ENCODE measurements around the gene SDHD. TPM values are rescaled to one million over a fixed set of nuclear protein-coding genes. Genes with fewer than 3 reads are reported as not detected.

The SDHD gene
- 32.1 and 37.3 TPM in 2 replicates for total RNA-seq (2013; cell fraction: nucleolus; rRNA removed)
- 138 and 162 TPM in 2 replicates for total RNA-seq (2014; rRNA removed)
- total RNA-seq (2014; rRNA removed; fragmentation: Illumina TruSeq; extraction: Trizol) = 114 and 119 TPM in 2 replicates
- 117 and 120 TPM in 2 replicates for total RNA-seq (2021)
- polyA plus RNA-seq (2011; ENCODE audit: low read depth) = 116 TPM
- polyA plus RNA-seq (2011; rRNA removed) = 198 and 232 TPM in 2 replicates
- polyA plus RNA-seq (2011; cell fraction: cytosol; rRNA removed) = 348 and 397 TPM in 2 replicates
- polyA plus RNA-seq (2011; cell fraction: nucleus; rRNA removed) = 178 and 185 TPM in 2 replicates
- 84.8 and 109 TPM in 2 replicates for polyA plus RNA-seq (2012)
- 142 and 159 TPM in 2 replicates for polyA plus RNA-seq (2014; fragmentation: Illumina TruSeq; extraction: Trizol)
- 100 to 1,000 TPM; 469 to 775 TPM for polyA plus RNA-seq (2014; fragmentation: Nextera tagmentation; extraction: Ambion mirVana)
- polyA plus RNA-seq (2014; rRNA removed) = 119 and 133 TPM in 2 replicates
- 100 to 1,000 TPM; 312 to 346 TPM for polyA plus RNA-seq (2016; fragmentation: Nextera tagmentation; extraction: Ambion mirVana)
- polyA minus RNA-seq (2011; rRNA and poly(A)+ RNA removed) = 304 and 353 TPM in 2 replicates
- polyA minus RNA-seq (2011; cell fraction: cytosol; rRNA and poly(A)+ RNA removed) = 64.4 and 76.7 TPM in 2 replicates
- polyA minus RNA-seq (2011; cell fraction: nucleus; rRNA and poly(A)+ RNA removed) = 25.6 and 48.9 TPM in 2 replicates
- percentile 87 among the genes with signal in this experiment for Bru-seq, nascent RNA
- percentile 99 among the genes with signal in this experiment for BruChase-seq, experiment 1, labeled RNA remaining after a 6-hour chase
- BruChase-seq, experiment 2, labeled RNA remaining after a 2-hour chase = percentile 99 among the genes with signal in this experiment
- long read RNA-seq, experiment 1, transcript SDHD-201 (4 exons, 1,439 nt) = major isoform, 214 of 239 reads
- long read RNA-seq, experiment 1, partial matches to known transcripts = 10 of 239 reads
- long read RNA-seq, experiment 1, other reads (novel, unspliced or antisense) = 12 of 239 reads
- long read RNA-seq, experiment 2, transcript SDHD-205 (3 exons, 905 nt) = minor isoform, 9 of 1,159 reads
- long read RNA-seq, experiment 2, transcript SDHD-201 (4 exons, 1,439 nt) = major isoform, 1,100 of 1,159 reads
- long read RNA-seq, experiment 2, partial matches to known transcripts = 31 of 1,159 reads
- long read RNA-seq, experiment 2, other reads (novel, unspliced or antisense) = 16 of 1,159 reads

DNA sequence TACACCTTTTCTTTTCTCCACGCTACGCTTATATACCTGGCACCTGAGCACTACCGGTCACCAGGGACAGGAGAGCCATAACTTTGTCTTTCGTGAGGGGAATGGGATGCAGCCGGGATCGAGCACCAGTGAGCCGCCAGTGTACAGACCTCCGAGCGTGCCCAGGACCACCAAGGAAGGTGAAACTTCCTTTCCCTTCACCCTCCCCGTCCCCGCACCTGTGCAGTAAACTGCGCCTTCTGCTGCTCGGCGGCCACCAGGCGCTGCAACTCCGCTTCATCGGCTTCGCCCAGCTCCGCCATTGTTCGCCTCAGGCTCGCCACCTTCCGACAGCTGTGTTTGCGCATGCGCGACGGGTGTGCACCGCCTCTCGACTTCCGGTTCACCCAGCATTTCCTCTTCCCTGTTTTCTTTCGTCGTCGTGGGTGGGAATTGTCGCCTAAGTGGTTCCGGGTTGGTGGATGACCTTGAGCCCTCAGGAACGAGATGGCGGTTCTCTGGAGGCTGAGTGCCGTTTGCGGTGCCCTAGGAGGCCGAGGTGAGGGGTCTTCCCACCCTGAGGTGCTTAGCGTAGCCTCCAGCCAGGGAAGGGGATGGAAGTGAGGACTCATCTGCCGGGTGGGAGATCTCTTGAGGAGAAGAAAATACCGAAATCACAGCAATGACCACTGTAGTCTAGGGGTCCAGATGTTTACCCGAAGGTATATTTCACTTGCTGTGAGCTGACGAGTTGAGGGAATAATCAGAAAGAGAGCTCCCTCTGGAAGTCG, at the start of gene SDHD, which contains the start of gene TIMM8B:
SDHD (plus strand) TSS at position 452 of the 770 bp plus-strand sequence; CDS start at position 487, 35 bp downstream.
TIMM8B (minus strand) TSS at position 335 of the 770 bp plus-strand sequence; CDS start at position 302, 33 bp downstream.
- no peaks in the 10 kb centered on the region for H3K9me3 ChIP-seq (replicated peaks; ENCODE audit: control insufficient read depth, insufficient read depth, low read length)
- H2AFZ ChIP-seq (ENCODE audit: control insufficient read depth, low read depth, low read length) = peak within 1 kb of the TSS; percentile 82
- peak within 1 kb of the TSS; percentile 98 for H3K4me3 ChIP-seq
- BruUV-seq (replicated peaks) = no TSS peak
- SMC1A ChIA-PET (ENCODE audit: uncharacterized antibody, unreplicated experiment) = interaction anchor here (0.7 to 1.3 kb wide), 6 partner anchors 9 to 34 kb away, joined by 3 to 4 read pairs (median 3); partner anchors contain the start of gene PIH1D2
- H3K9ac ChIP-seq (ENCODE audit: control insufficient read depth, insufficient read depth, low read length) = peak within 1 kb of the TSS; percentile 82
- peaks cover 3% of the 10 kb centered on the region; the same call in 1 of the 2 replicates for H3K4me1 ChIP-seq (ENCODE audit: control insufficient read depth, insufficient read depth, low read length)
- H3K27ac ChIP-seq (ENCODE audit: control insufficient read depth, insufficient read depth) = peak within 1 kb of the TSS; percentile 61
- RAD21 ChIA-PET (ENCODE audit: unreplicated experiment) = interaction anchor here (0.8 to 1.9 kb wide), 6 partner anchors 9 to 160 kb away, joined by 3 to 4 read pairs (median 3); no protein-coding TSS in a partner anchor
- DNase-seq (ENCODE audit: low read depth, low spot score) (peak; percentile 93), FAIRE-seq (peak; percentile 69), ATAC-seq (peak; percentile 95)
- H4K20me1 ChIP-seq (ENCODE audit: control insufficient read depth, insufficient read depth) = no peaks in the 10 kb centered on the region
- H3K36me3 ChIP-seq (ENCODE audit: control insufficient read depth in 2 of 2, insufficient read depth in 2 of 2, low read length in 1 of 2) = peaks cover 3 to 22% of the 10 kb centered on the region in 2 experiments
- H3K4me2 ChIP-seq (ENCODE audit: control insufficient read depth, insufficient read depth) = peak within 1 kb of the TSS; percentile 89
- CTCF ChIA-PET = interaction anchor here (0.8 to 2.5 kb wide), 7 partner anchors 10 to 194 kb away, joined by 3 to 12 read pairs (median 4); no protein-coding TSS in a partner anchor
- POLR2A ChIA-PET = interaction anchor here (0.5 to 1.7 kb wide), 5 partner anchors 13 to 396 kb away, joined by 3 to 9 read pairs (median 4); partner anchors contain the start of genes NKAPD1, PIH1D2 and PTS
- intact Hi-C loops (cut with micrococcal nuclease; ENCODE audit: unreplicated experiment) (loop anchor here (1.0 to 5.0 kb wide), 4 partner anchors 12 to 209 kb away; partner anchors contain the start of genes CFAP68, FDXACB1, NKAPD1 and PIH1D2), in situ Hi-C loops (cut with MboI) (loop anchor here (5.0 kb wide), 1 partner anchor 209 kb away; the partner anchor contains the start of genes CFAP68 and FDXACB1)
- peaks cover 43% of the 10 kb centered on the region for H3K79me2 ChIP-seq (ENCODE audit: control insufficient read depth, insufficient read depth, low read length)
- H3K27me3 ChIP-seq (replicated peaks in 1 of 2; ENCODE audit: control insufficient read depth in 2 of 2, insufficient read depth in 2 of 2, low read length in 1 of 2) = no peaks in the 10 kb centered on the region
- WGBS (ENCODE audit: insufficient coverage, insufficient replicate concordance, low lambda C conversion rate, missing lambda C conversion rate) = under 1% methylated on average over 45 of the region's 45 CpGs
- TF ChIP-seq USF2 (IDR thresholded peaks at IDR 0.05; ENCODE audit: borderline replicate concordance, low read depth, low read length) (no peak), SIN3A (IDR thresholded peaks at IDR 0.05; ENCODE audit: low read depth, low read length) (no peak; the same call in 1 of the 2 replicates), ZSCAN29 (IDR thresholded peaks at IDR 0.05) (no peak), SREBF1 (IDR thresholded peaks at IDR 0.05; ENCODE audit: low read length) (peak; percentile 46; the same call in 1 of the 2 replicates), SRF (IDR thresholded peaks at IDR 0.05; ENCODE audit: low read depth in 2 of 2, low read length in 2 of 2) (no peak), HDAC6 (IDR thresholded peaks at IDR 0.05; ENCODE audit: unreplicated experiment) (no peak), RUNX3 (IDR thresholded peaks at IDR 0.05; ENCODE audit: low read length) (peak; percentile 71), NR2C2 (IDR thresholded peaks at IDR 0.05; ENCODE audit: borderline replicate concordance, control insufficient read depth, insufficient read length, low read depth) (peak; percentile 95), FOS (IDR thresholded peaks at IDR 0.05; ENCODE audit: borderline replicate concordance, extremely low read depth, insufficient read length) (no peak), ZNF622 (IDR thresholded peaks at IDR 0.05) (no peak), TBL1XR1 (IDR thresholded peaks at IDR 0.05; ENCODE audit: low read depth, low read length) (peak; percentile 61; the same call in 1 of the 2 replicates), POLR2AphosphoS5 (IDR thresholded peaks at IDR 0.05; ENCODE audit: low read length) (peak; percentile 93), RAD51 (IDR thresholded peaks at IDR 0.05) (no peak), NR2C1 (IDR thresholded peaks at IDR 0.05) (peak; percentile 98), NFYB (IDR thresholded peaks at IDR 0.05; ENCODE audit: insufficient read depth, low read depth, low read length) (no peak), YY1 (IDR thresholded peaks at IDR 0.05; ENCODE audit: low read depth, low read length) (peak; percentile 98), GABPA (IDR thresholded peaks at IDR 0.05; ENCODE audit: low read depth) (peak; percentile 97), ZZZ3 (IDR thresholded peaks at IDR 0.05; ENCODE audit: control insufficient read depth, insufficient read length, low read depth) (no peak), RCOR1 (conservative IDR thresholded peaks at IDR 0.05; ENCODE audit: low read depth, low read length) (no peak)
